SK-MEL-5 (cell line): ENCODE measurements around the gene PRR20D. TPM values are rescaled to one million over a fixed set of nuclear protein-coding genes. Genes with fewer than 3 reads are reported as not detected.

Experiments used
- small RNA-seq, 2 experiments: library from RNA; depleted of rRNA; stranded (forward); fragments of <200 nt; gene quantifications; one replicate each; pipeline ENCODE3, GENCODE V24; 2014
- total RNA-seq: library from RNA; depleted of rRNA; stranded (reverse); fragments of >200 nt; shearing (Covaris generic); gene quantifications from 2 replicates; pipeline ENCODE4 v1.2.3, GENCODE V29; 2014; rRNA removed

The PRR20D gene
- total RNA-seq, 1 experiment from 2014 or later, result not detected

Small RNAs within 50 kb of the gene (small RNA-seq; reads per million reads assigned to genes)
- gene PRR20FP, result 0 reads per million in 2 experiments

Other genes starting within 250 kb of the PRR20D start
- not detected in 2 replicates for gene PRR20A, start 19.7 kb upstream of the PRR20D start, total RNA-seq
- not detected in 2 replicates for gene PRR20B, start 13.1 kb upstream of the PRR20D start, total RNA-seq
- gene PRR20C, start 6.6 kb upstream of the PRR20D start, total RNA-seq, result not detected in 2 replicates
- gene PRR20E, start 6.6 kb downstream of the PRR20D start, total RNA-seq, result not detected in 2 replicates